GM12891 (cell line): ENCODE data around the gene CHMP2A.

ENCODE experiments used
- POLR2A ChIP-seq: IDR thresholded peaks from 2 replicates; pipeline ENCODE4 v1.6.1; 2011; ENCODE audit warnings: low read depth, low read length, control low read depth
- POLR2AphosphoS5 ChIP-seq: IDR thresholded peaks from 2 replicates; pipeline ENCODE4 v1.6.1; 2011; ENCODE audit warnings: low read depth, low read length, control low read depth
- POU2F2 ChIP-seq: IDR thresholded peaks from 2 replicates; pipeline ENCODE4 v1.6.1; 2011; ENCODE audit warnings: low read depth, mild to moderate bottlenecking, control low read depth, low read length, moderate library complexity
- SPI1 ChIP-seq: IDR thresholded peaks from 2 replicates; pipeline ENCODE4 v1.6.1; 2011; ENCODE audit warnings: low read depth, low read length, control low read depth

- TF ChIP-seq POLR2A (no peak), POLR2AphosphoS5 (no peak; the same call in 1 of the 2 replicates), POU2F2 (no peak), SPI1 (no peak)
Measured at GRCh38 chr19:58552655-58553054, 2.2 kb downstream of the CHMP2A start.
